ENCODE data around the gene CRYGD.
"Not testable (repeated sequence)": the region's sequence is repeated elsewhere in the genome, so short reads cannot be mapped to it uniquely, and the experiment has no call there.

CRYGD gene

DNA sequence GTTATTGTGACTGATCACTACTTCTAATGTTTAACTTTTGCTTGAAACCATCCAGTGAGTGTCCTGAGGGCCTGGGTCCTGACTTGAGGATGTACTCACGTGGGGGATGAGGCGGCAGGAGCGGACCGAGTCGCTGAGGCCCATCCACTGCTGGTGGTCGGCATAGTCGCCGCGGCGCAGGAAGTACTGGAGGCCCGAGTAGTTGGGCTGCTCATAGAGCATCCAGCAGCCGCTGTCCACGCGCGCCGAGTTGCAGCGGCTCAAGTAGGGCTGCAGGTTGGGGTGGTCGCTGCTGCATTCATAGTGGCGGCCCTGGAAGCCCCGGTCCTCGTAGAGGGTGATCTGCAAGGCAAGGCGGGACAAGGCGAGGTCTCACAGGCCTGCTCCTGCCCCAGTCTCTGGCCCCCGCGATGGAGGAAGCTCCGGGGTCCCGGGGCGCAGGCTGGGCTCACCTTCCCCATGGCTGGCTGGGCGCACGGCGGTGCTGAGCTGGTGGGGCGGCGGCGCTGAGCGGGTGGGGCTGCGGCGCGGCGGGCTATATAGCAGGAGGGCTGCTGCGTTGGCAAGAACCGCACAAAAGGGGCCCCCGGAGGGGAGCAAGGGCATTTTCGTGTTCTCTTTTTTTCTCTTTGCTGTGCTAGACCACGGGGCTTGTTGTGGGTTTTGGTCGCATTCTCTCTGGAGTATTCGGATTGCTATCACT, at the start of gene CRYGD:
Gene CRYGD (minus strand): TSS at position 512 of the 703 bp plus-strand sequence. CDS start 51 bp downstream, at position 461.
- DNase-seq = not testable (repeated sequence)

DNA sequence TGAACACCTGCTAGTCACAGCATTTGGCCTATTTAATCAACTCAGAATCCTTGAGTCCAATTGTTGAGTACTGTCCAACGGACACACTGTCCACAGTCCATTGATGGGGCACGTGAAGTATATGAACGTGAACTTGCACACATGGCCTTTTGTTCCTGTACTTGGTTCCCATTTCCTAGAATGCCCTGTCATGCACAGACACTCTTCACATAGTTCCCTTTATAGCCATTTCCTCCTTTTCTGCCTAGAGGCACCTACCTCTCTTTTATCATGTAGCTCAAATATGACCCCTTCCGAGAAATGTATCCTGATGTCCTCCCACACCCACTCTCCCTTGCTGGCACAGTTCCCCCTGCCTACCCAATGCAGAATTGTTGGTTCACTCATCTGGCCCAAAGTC, 47.8 kb upstream of the CRYGD start:
- DNase-seq = no peak

DNA sequence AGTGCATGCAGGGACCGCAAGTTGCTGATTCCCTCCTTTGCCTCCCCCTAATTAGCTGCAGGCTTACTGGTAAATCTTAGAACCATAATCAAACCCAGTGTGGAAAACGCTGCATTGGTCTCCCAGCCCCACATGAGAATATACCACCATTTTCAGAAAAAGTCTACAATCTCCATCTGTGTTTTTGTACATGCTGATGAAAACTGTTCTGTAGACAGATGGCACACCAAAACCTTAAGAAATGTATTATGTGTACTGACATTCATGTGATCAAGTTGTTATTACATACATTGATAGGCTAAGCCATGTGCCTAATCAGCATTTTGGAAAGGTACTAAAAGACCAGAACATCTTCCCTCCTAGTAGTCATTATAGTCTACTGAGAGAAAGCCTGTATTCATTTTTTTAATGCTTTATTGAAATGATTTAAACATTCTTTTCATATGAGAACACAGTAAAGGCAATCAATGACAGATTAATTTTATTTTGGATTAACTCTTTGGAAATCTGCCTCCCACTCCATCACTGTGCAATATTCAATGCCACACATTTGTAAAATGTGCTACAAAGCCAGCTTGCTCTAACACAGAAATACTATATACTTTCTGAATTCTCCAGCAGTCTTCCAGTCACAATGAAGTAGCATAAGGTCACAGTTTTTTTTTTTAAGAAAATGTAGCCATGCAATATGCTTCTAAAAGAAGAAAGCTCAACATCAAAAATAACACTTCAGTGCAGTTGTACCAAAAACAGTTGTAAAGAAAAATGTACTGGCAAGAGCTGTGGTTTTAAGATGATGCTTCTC, 40.8 kb upstream of the CRYGD start:
- DNase-seq = no peak

DNA sequence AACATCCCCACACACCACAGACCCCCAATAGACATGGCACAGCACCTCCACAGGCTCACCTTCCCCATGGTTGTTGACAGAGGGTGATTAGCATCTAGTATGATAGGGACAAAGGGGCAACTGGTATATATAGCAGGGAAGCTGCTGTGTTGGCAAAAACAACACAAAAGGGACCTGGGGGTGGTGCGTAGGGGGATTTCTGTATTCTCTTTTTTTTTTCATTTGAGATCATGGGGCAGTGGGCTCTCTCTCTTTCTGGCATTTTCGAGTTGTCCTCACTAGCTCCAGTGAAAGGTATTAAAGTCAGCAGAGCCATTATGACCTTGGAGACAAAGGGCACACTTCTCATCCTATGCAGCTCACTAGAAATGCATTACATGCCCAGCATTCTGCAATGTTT, 39.2 kb upstream of the CRYGD start, which contains the start of gene CRYGA:
Gene CRYGA (minus strand): TSS at position 101 of the 400 bp plus-strand sequence. CDS start 33 bp downstream, at position 68.
- DNase-seq = no peak

DNA sequence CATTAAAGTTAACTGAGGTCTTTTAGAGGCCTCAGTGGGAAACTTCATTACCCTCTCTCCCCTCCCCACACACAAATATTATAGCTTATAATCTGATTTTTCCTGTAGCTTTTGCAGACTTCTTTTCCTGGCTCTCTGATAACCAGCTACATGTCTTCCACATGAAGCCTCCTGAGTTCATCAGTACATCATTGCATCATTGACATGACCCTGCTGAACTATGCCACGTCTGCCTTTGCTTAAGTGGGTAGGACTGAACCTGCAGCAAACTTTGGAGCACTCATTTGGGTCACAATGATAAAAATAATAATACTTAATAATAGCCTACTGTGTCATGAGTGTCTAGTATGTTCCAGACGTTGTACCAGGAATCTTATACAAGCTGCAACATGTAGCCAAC, 32.1 kb upstream of the CRYGD start:
- no peak for DNase-seq

DNA sequence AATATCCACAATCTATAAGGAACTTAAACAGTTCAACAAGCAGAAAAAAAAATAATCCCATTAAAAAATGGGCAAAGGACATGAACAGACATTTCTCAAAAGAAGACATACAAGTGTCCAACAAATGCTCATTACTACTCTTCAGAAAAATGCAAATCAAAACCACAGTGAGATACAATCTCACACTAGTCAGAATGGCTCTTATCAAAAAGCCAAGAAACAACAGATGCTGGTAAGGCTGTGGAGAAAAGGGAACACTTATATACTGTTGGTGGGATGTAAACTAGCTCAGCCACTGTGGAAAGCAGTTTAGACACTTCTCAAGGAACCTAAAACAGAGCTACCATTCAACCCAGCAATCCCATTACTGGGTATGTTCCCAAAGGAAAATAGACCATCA, 28.8 kb upstream of the CRYGD start:
- no peak for DNase-seq

DNA sequence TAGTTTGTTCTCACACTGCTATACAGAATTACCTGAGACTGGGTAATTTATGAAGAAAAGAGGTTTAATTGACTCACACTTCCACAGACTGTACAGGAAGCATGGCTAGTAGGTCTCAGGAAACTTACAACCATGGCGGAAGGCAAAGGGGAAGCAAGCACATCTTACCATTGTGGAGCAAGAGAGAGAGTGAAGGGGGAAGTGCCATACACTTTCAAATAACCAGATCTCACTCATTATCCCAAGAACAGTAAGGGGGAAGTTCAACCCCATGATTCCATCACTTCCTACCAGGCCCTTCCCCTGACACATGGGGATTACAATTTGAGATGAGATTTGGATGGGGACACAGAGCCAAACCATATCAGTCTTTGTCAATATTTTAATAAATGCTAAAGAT, 26.6 kb upstream of the CRYGD start:
- DNase-seq = no peak

DNA sequence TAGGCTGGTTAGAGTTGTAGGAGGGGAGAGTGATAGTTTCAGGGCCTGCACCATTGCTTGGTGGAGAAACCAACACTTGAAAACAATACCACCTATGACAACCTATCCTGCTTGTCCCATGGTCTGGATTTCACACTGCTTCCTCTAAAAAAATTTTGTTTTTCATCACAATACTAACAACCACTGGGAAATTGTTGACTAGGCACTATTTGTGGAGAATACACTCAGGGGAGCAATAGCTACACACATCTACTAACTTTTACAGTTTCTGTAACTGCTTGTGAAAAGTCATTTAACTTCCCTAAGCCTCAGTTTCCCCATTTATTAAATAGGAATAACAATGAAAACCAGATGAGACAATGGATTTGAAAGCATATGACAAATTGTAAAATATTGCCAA, 25.8 kb upstream of the CRYGD start:
- no peak for DNase-seq

DNA sequence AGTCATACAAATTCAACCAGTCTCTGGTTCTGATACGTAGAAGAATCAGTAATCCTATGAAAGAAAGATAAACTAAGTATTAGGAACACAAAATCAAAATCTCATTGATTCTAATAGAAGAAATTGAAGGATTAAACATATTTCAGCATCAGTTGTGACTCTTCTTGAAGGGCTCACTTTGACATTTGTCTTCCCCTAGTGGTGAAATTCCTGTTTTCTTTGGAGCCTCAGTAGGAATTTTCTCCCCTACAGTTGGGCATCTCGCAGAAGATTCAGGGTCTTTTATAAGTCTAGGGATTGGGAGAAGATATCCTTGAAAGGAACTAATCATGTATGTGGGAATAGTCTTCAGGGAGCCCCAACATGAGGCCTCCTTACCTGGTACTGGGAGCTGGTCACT, 24.5 kb upstream of the CRYGD start:
- no peak for DNase-seq

DNA sequence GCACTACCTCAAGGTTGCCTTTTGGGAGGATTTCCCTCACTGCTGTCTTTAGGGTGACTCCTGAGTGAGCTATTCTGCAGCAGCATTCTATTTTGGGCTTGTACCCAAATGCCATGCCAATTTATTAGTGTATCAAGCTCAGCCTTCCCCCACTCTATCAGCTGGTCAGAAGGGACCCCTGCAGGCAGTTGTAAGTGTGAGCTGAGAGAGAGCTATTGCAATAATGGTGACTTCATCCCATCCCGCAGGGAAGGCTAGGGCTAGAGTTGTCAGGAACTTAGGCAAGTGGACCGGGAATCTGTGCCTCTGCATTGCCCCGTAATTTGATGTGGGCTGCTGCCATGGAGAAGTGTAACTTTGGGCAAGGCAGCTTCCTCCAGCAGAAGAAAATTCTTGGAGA, 23.4 kb upstream of the CRYGD start:
- DNase-seq = no peak

DNA sequence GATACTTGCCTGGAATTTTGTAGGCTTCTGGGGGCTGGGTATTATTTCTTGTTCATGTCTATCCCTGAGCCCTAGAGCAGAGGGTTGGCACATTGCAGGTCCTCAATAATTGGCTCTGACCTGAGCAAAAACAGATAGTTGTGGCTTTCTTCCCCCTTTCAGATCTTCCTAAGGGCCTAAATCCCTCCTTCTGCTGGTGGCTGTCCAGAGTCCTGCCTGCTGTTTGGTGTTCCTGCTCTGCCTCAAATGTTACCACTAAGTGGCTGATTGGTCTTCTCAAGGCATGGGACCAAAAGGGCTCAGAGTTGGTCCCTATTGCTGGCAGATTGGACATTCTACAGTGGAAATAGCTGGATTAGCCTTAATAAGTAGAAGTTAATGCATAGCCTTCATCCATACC, 22.7 kb upstream of the CRYGD start:
- DNase-seq = no peak

DNA sequence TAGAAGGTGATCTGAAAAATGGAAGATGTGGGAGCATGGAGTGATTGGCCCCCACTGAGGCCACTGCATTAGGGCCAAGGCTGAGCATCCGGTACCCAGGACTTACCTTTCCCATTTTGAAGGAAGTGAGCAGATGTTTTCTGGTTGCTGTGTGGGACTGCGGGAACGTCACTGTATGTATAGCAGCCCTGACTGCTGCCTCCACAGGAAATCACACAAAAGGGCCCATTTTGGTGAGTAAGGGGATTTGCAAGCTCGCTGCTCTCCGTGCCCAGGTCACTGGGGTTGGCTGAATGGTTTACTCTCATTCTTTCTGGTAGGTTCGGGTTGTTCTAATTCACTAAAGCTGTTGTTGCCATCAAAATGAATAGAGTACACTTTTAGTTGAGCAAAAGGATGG, 21.7 kb upstream of the CRYGD start, which contains the start of gene CRYGB:
Gene CRYGB (minus strand): TSS at position 153 of the 400 bp plus-strand sequence. CDS start 38 bp downstream, at position 115.
- no peak for DNase-seq

DNA sequence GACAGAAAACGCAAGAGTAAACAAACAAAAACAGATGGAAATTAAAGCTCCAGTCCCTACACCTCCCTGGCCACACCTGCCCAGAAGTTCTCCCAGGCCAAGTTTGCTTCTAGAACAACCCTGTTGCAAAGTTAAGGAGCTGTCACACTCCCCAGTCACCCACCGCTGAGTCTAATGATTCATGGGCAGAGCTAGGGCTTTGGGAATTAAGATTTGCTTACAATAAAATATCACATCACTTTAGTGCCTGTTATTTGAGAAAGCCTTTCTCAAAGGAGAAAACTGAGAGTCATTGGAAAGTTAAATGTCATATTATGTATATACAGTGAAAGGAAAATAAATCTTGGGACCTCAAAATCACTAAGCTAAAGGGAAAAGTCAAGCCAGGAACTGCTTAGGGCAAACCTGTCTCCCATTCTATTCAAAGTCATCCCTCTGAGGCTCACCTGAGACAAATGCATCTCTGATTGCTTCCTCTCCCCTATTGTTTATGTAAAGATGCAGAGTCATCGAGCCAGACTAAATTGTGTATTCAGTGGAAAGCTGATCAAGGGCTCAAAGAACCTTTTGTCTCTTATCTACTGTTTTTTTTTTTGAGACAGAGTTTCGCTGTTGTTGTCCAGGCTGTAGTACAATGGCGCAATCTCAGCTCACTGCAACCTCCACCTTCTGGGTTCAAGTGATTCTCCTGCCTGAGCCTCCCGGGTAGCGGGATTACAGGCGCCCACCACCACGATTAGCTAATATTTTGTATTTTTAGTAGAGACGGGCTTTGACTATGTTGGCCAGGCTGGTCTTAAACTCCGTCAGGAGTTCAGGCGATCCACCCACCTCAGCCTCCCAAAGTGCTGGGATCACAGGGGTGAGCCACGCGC, 18.8 kb upstream of the CRYGD start:
- DNase-seq = no peak

DNA sequence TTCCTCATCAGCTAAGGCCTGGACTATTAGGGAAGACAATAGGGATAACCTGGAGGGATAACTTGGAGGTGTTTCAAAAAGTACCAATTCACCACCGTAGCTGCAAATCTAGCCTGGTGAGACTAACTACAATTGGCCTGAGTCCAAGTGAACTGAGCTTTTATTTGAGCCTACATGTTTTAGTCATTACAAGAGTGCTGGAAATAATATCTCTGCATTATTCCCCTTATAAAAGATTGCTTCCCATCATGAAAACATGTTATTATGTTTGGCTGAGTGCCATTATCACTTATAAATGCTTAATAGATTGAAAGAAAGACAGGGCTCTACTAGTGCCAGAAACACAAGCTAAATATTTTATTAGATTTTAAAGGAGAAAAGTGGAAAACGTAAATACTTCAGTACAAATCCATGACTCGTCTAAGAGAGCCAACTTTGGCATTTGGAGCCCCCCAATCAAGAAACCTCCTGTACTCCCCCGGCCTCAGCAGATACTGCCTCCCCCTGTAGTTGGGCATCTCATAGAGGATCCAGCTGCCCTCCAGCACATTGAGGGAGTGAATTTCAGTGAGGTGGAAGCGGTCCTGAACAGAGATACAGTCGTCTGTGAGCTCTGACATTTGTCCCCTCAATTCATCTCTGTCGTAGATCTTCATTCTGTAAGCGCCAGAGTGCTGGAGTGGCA, 18.1 kb upstream of the CRYGD start:
- no peak for DNase-seq

DNA sequence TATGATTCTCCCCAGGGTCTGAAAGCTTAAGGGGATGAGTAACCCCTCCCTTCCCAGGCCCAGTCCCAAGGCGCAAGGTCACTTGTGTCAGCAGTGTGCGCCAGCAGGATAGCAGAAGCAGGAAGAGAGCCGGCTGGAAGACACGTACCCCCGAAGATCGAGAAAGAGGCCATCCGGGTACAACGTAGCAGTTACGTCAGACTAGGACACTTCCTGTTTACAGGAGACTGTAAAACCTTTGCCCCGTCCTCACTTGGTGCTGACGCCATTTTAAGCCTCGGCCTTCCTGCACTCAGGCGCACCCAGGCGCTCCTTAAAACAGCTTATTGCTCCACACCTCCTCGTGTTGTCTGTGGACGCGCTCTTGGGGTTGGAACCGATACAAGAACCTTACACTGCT, 15.1 kb upstream of the CRYGD start:
- no peak for DNase-seq

DNA sequence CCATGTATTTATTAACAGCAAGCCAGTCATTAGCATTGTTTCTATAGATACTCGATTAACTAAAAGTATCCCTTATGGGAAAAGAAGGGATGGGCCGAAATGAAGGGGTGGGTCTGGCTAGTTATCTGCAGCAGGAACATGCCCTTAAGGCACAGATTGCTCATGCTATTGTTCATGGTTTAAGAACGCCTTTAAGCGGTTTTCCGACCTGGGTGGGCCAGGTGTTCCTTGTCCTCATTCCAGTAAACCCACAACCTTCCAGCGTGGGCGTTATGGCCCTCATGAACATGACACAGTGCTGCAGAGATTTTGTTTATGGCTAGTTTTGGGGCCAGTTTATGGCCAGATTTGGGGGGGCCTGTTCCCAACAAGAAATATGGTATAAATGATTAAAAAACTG, 14.0 kb upstream of the CRYGD start:
- DNase-seq = not testable (repeated sequence)

DNA sequence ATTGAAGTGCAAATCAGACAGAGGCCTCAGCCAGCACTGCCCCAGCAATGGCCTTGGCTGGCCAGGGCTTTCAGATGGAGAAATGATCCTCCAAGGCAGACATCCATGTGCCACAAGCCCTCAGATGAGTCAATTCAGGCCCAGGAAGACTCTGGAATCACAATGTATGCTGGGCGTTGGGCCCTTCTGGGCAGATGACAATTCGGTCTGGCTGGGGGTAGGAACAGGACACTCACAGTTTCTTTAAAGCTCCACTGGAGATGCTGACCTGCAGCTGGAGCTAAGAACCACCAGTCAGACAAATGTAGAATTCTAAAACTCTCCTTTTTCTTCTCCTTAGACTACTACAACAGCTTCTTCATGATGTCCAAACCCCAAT, 12.4 kb upstream of the CRYGD start:
- DNase-seq = no peak

DNA sequence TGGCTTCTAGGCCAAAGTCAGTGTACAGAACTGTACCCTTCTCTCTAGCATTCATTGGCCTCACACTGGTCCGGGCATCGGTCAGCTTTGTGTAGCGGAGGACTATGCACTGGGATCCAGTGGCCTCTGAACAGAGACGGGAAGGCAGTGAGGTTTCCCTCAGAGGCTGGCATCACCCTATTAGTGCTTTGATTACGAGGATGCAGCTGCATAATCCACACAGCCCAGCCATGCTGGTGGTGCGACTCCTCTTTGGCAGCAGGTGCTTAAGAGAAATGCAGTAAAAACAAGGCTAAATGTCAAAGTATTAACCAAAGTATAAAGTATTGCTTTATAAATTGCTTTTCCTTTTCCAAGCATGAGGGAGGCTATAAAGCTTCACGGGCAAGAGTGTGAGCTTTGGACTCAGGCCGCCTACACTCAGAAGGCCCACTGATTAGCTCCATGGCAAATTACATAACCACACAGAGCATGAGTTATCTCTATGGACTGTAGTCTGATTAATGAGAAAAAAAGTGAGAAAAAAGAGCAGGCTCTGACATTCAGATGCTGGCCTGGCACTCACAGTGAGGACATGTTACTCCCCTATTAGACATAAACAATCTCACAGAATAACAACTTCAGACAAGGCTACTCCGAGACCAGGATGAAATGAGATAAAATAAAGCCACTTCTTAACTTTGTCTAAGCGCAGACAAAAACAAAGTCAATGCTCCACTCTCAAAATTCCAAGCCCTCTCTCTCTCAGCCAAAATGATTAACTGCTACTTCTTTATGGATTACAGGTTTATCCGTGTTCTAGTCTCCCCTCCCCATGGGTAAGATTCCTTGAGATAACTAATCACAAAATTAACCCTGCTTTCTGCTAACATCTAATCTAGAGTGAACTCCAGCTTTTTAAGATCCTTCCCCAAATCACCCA, 11.7 kb upstream of the CRYGD start:
- DNase-seq = no peak

DNA sequence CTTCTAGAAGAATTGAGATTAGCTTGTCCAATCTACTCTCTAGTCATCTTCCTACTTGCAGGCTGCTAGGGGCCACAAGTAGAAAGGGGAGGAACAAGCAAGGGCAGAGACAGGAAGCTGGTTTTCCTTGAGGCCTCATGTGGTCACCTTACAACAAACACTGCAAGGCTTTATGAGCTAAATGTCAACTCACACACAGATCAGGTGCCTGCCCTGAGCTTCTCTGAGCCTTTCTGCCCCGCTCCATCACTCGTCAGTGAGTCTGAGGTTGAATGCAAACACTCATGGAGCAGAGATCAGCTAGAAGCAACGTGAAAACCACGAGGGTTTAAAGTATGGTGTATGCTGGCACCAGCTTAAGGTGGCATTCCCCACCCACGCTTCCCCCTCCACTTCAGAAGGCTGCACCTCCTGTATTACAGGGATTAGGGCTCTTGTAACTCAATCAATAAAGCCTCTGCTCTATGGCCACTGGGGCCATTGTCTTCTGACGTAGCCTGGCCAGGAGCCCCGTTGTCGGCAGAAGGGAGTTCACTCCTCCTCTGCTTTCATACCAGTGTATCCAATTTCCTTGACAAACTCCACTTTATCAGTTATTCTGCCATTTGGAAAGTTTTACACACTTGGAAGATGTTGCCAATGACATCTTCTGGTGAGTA, 10.7 kb upstream of the CRYGD start:
- no peak for DNase-seq

DNA sequence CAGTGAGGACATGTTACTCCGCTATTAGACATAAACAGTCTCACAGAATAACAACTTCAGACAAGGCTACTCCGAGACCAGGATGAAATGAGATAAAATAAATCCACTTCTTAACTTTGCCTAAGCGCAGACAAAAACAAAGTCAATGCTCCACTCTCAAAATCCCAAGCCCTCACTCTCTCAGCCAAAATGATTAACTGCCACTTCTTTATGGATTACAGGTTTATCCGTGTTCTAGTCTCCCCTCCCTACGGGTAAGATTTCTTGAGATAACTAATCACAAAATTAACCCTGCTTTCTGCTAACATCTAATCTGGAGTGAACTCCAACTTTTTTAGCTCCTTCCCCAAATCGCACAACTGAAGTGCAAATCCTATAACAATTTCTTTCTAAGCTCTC, 6.4 kb upstream of the CRYGD start:
- no peak for DNase-seq
